GM21367 (cell line): ENCODE data around the gene WTIP.
"Not testable (repeated sequence)": the region's sequence is repeated elsewhere in the genome, so short reads cannot be mapped to it uniquely, and the experiment has no call there.

Experiments used
- ATAC-seq: cut with Tn5 transposase; IDR thresholded peaks from one replicate; pipeline ENCODE4 v1.9.1; 2021; ENCODE audit not compliant: unreplicated experiment

The WTIP gene

DNA sequence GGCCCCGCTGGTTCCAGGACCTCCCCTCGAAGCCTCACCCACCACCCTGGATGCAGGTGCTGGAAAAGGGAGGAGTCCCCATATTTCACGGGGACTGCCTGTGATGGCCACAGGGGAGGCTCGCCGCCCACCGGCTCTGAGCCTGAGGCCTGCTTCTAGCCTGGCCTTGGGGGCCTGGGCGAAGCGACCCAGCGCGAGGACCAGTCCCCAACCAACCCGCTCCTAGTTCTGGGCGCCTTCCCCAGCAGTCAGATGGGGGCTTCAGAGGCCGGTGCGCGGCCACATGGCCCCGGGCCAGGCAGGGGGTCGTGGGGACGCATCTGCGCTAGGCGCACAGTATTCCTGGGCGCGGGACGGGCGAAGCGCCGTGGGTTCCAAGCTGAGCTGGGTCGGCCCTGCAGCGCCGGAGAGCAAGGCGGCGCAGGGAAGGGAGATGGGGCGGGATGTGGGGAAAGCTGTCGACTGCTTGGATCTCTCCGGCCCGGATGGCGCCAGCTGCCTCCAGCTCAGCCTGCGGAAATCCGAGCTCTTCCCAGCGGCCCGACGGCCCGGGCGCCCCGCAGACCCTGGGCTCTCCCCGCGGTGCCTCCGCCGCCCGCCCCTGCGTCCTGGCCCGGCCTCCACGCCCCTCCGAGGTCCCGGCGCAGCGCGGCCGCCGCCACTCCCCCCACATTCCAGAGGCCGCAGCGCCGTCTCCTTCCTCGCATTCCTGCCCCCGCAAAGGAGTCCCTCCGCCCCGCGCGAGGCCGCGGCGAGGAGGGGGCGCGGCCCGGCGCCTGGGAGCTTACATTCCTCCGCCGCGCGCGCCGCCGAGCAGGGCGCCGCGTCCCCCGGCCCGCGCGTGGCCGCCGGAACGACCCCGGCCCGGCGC is at the start of gene WTIP:
WTIP (plus strand) TSS at position 788 of the 871 bp plus-strand sequence. CDS start 217 bp downstream, outside the sequence.
- ATAC-seq: no peak

DNA sequence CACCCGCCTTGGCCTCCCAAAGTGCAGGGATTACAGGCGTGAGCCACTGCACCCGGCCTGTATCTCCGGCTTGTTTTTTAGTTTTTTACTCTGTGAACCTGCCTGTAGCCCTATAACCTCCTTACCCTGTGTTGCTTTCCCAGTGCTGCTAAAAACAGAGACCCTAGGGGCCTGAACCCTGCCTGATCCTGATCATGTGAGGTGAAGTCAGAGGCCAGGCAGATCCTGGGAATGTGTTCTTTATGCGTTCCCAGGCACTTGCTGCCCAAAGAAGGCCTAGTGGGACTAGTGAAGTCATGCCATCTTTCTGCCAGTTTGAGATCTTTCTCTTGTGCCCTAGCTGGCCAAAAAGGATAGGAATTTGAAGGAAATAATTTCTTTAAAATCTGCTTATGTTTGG is 48.8 kb upstream of the WTIP start:
- no peak for ATAC-seq

DNA sequence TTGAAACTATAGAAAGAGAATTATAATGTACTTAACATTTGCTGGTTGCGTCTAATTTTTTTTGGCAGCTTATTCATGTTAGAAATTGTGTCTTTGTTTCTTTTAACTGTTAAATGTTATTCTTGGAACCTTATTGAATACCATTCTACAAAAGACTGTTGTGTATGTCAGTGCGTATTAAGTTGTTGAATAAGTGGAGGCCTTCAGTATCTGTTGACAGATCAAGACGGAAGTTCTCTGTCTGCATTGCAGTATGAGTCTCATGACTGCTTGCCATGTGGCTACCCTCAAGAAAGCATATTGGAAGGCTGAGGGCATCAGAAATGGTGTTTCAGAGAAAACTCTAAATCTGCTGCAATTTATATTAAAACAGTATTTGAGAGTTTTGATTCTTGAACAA is 44.8 kb upstream of the WTIP start:
- ATAC-seq: no peak

DNA sequence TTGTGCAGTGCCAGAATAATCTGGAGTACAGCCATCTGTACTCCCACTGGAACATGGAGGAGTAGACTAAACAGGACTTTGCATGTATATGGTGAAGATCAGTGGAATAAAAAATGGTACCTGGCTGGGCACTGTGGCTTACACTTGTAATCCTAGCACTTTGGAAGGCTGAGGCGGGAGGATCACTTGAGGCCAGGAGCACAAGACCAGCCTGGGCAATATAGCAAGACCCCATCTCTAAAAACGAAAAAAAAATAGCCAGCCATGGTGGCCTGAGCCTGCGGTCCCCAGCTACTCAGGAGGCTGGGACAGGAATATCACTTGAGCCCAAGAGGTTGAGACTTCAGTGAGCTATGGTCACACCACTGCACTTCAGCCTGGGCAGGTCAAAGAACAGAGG is 33.4 kb upstream of the WTIP start:
- ATAC-seq: no peak

DNA sequence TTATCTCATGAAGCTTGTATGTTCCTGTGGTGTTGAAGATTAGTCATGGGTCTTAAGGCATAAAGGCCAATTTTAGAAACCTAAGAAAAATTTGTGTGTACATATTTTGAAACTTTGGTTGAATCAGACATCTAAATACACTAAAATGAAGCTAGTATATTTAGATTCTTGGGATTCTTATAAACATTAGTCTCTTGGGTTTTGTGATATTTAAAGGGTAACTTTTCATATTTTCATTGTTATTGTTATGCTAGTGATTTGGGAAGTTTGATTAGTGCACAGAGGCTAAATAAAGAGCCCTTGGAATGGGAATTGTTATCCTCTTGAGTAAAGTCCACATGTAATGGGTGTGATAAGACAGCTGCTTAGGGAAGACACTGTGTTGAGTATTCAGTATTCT is 28.8 kb upstream of the WTIP start:
- ATAC-seq: no peak

GRCh38 chr19:34454091-34454490 is 27.5 kb upstream of the WTIP start:
- ATAC-seq: no peak

GRCh38 chr19:34454685-34455084 is 26.9 kb upstream of the WTIP start:
- ATAC-seq: no peak

- ATAC-seq: not testable (repeated sequence)
These were observed 25.6 kb upstream of the WTIP start for GRCh38 chr19:34455783-34456480.

GRCh38 chr19:34457446-34457845 is 24.1 kb upstream of the WTIP start:
- no peak for ATAC-seq

GRCh38 chr19:34458677-34459076 is 22.9 kb upstream of the WTIP start:
- no peak for ATAC-seq

DNA sequence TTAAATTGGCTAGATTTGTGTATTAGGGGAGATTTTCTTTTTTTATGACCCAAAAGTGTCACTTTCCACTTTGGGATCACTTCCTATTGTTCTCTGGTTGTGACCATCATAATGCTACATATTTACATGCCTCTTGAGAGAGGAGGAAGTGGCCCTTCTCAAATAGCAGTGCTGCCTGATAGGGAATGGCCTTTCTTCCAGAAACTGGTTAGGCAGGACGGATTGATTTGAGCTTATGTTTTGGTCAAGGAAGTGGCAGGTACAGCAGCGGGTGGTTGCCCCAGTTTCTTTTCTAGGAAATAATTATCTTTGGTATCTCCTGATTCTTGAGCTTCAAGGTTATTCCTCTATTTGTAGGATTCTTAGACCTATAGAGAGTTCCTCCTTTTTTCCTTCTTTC is 21.9 kb upstream of the WTIP start:
- no peak for ATAC-seq

GRCh38 chr19:34461375-34462100 is 20.0 kb upstream of the WTIP start:
- no peak for ATAC-seq

- ATAC-seq: not testable (repeated sequence)
These were observed 16.8 kb upstream of the WTIP start for GRCh38 chr19:34464785-34465184.

- ATAC-seq: no peak
These were observed 13.1 kb upstream of the WTIP start for GRCh38 chr19:34468409-34468808.

GRCh38 chr19:34469026-34469425 is 12.5 kb upstream of the WTIP start:
- not testable (repeated sequence) for ATAC-seq

DNA sequence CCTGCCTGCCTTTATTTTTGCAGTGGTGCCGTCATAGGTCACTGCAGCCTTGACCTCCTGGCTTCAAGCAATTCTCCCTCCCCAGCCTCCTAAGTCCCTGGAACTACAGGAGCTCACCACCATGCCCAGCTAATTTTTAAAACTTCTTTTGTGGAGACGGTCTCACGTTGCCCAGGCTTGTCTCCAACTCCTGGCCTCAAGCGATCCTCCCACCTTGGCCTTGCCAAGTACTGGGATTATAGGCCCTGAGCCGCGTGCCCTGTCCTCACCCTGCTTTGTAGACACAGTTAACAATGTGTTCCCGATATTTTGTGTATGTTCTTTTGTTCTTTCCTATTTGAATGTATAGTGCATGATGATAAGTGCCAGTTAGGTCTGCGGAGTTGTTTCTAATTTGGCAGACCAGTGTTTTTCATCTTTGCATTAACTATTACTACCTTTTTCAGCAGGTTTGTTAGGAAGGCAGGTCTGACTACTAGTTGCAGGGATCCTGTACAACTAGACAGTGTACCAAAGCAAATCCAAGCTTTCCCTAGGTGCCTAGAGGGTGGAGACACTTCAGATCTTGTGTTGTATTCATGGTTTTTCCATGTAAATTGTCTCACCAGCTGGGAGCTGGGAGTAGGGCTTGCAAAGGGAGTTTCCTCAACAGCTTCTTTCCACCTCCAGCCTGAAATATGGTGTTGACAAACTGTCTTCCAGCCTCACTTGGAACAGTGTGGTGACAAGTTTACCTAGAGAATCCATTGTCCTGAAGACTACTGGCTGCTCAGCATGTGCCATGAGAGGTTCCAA is 9.5 kb upstream of the WTIP start:
- no peak for ATAC-seq

DNA sequence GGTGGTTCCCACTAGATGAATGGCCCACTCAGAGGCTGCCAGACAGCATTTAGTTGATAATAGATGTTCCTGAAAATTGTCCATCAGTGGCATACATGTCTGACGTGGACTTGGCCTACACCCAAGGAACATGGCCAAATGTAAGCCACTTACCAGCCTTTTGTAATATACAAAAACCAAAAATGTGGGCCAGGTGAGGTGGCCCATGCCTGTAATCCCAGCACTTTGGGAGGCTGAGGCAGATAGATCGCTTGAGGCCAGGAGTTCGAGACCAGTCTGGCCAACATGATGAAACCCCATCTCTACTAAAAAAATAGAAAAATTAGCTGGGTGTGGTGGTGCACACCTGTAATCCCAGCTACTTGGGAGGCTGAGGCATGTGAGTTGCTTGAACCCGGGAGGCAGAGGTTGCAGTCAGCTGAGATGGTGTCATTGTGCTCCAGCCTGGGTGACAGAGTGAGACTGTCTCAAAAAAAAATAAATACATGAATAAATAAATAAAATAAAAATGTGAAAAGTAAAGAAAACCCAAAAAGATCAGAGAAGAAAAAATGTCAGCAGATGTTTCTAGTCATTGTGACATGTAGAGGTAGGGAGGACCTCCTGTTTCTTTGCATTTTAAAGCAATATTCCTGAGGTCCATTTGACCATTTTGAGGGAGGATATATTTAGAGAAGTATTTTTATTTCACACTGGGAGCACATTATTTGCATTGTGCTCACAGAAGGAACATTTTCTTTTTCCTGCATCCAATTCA is 7.1 kb upstream of the WTIP start:
- no peak for ATAC-seq

- ATAC-seq: no peak
These were observed 6.3 kb upstream of the WTIP start for GRCh38 chr19:34475026-34475974.

DNA sequence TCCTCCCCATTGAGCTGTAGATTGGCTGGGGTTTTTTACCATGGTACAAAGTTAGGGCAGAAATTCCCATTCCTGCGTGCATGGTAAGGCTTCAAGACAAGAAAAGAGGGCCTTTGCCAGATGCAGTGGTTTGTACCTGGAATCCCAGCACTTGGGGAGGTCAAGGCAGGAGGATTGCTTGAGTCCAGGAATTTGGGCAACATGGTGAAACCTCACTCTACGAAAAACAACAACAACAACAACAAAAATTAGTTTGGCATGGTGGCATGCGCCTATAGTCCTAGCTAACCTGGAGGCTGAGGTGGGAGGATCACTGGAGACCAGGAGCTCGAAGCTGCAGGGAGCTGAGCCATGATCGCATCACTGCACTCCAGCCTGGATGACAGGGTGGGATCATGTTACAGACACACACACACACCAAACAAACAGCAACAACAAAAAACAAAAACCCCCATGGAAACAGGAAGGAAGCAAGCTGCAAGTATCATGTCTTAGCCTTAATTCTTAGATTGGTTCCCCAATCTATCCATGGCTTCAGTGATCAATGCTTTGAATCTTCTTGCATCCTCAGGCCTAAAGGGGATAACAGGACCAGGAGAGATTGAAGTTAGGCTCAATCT is 5.5 kb upstream of the WTIP start:
- ATAC-seq: no peak
